NB4 (cell line): ENCODE measurements around the gene KCNH6.

Experiments used
- POLR2A ChIP-seq: IDR thresholded peaks from 2 replicates; pipeline ENCODE4 v1.6.1; 2011; ENCODE audit warnings: mild to moderate bottlenecking; ENCODE audit not compliant: insufficient read length; ENCODE audit errors: extremely low read depth
- TF ChIP-seq, protein P1 (sequence below): IDR thresholded peaks from one replicate; pipeline ENCODE4 v1.5.1; 2012; ENCODE audit warnings: low read depth, low read length

DNA sequence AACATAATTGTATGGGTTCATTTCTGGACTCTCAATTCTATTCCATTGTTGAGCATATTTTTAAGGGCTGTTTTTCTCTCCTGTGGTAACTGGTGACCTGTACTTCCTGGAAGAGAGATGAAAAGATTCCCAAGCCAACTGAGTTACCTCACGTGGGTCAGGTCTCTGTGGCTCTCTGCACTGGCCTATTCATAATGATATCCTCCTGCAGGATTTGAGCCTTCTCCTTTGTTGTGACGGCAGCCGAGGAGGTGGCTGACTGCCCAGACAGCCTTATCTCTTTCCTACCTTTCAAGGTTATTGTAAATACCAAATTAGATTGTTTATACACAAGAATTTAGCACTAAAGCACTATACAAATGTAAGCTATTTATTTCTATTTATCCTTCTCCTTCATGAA lies 49.0 kb upstream of the KCNH6 start:
- TF ChIP-seq, protein P1, sequence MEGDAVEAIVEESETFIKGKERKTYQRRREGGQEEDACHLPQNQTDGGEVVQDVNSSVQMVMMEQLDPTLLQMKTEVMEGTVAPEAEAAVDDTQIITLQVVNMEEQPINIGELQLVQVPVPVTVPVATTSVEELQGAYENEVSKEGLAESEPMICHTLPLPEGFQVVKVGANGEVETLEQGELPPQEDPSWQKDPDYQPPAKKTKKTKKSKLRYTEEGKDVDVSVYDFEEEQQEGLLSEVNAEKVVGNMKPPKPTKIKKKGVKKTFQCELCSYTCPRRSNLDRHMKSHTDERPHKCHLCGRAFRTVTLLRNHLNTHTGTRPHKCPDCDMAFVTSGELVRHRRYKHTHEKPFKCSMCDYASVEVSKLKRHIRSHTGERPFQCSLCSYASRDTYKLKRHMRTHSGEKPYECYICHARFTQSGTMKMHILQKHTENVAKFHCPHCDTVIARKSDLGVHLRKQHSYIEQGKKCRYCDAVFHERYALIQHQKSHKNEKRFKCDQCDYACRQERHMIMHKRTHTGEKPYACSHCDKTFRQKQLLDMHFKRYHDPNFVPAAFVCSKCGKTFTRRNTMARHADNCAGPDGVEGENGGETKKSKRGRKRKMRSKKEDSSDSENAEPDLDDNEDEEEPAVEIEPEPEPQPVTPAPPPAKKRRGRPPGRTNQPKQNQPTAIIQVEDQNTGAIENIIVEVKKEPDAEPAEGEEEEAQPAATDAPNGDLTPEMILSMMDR: no peak
- TF ChIP-seq POLR2A: no peak
